HG02623 (cell line): ENCODE data around the gene SYP.
"Not testable (repeated sequence)": the region's sequence is repeated elsewhere in the genome, so short reads cannot be mapped to it uniquely, and the experiment has no call there.

Source experiments
- ATAC-seq: cut with Tn5 transposase; IDR thresholded peaks from one replicate; pipeline ENCODE4 v1.9.1; 2021; ENCODE audit warnings: moderate library complexity; ENCODE audit not compliant: unreplicated experiment

The SYP gene

GRCh38 chrX:49171752-49172279 lies 28.2 kb downstream of the SYP start, which contains the start of gene PLP2:
PLP2 (plus strand) TSS chrX:49171898; CDS start chrX:49172001, 103 bp downstream.
- ATAC-seq = peak; percentile 30

DNA sequence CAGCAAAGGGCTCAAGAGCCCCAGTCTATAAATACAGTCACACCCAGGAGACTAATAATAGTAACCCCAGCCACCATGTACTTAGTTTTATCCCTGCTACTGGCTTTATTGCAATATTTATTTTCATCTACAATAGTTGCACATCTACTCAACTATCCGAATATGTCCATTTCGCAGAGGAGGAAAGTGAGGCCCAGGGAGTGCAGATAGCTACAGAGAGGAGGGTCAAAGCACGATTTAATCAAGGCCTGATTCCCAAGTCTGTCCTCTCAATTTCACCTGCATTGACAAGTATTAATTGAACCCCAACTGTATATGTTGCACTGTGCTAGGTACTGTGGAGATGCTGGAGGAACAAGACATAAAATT lies 32.3 kb downstream of the SYP start:
- ATAC-seq = no peak

- no peak for ATAC-seq
Measured at GRCh38 chrX:49166914-49167739, 32.9 kb downstream of the SYP start.

- no peak for ATAC-seq
Measured at GRCh38 chrX:49165901-49166881, 33.8 kb downstream of the SYP start.

- no peak for ATAC-seq
Measured at GRCh38 chrX:49164589-49165360, 35.2 kb downstream of the SYP start.

DNA sequence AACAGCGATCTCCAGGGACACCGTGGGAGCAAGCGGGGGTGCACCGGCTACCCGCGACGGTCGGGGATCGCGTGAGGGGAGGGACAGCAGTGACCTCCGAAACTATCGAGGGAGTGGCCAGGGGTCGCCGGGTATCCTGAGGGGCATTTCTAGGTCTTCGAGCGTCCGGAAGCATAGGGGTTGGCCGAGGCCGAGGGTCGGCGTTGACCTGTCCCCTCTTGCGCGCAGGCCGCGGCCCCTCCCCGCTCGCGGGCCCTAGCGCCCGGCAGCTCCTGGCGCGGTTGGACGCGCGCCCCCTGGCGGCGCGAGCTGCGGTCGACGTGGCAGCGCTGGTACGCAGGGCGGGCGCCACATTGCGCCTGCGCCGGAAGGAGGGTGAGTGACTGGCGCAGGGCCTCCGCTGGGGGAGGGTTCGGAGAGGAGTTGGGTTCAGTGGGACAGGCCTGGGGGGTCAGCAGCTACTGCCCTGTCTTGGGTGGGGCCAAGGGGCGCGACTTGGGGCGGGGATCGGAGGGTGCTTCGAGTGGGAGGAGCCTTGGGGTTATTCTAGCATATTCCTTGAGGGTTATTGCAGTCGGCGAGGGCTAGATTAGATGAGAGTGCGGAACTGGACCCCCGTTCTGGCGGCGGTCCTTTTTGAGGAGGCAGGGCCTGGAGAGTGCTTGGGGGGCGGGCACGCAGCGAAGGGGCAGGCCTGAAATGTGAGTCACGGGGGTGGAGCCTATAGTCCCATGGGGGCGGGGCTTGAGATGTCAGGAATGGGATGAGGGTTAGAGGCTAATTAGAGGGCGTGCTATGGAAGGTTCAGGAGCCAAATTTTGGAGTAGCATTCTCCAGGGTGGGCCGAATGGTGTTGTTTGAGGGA lies 36.2 kb downstream of the SYP start:
- peak; percentile 48 for ATAC-seq

DNA sequence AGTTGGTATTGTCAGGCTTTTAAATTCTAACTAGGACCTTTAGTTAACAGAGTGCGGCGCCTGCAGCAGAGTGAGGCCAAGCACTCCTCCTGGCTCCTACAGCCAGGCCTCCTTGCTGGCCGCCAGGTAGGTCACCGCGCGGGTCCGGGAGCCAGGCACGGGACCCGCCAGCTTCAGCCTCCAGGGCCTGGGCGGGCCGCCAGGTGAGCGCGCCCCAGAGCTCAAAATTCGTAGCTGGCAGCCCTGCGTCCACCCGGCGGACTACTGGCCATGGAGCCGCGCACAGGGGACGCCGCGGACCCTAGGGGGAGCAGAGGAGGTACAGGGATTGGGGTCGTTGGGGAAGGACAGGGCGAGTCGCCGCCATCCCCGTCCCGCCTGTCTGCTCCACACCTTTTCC lies 37.4 kb downstream of the SYP start, which contains the start of gene MAGIX:
Gene MAGIX, plus strand, starts transcription at position 139 of the 400 bp plus-strand sequence. Its CDS starts 132 bp downstream, at position 271.
- no peak for ATAC-seq

DNA sequence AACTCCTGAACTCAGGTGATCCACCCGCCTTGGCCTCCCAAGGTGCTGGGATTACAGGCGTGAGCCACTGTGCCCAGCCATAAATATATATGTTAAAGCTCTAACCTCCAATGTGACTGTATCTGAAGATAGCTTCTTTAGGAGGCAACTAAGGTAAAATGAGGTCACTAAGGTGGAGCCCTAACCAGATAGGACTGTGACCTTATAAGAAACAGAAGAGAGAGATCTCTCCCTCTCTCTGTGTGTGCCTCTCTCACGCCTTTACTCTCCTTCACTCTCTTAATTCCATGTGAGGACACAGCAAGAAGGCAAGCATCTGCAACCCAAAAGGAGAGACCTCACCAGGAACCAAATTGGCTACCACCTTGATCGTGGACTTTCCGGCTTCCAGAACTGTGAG lies 38.4 kb downstream of the SYP start:
- ATAC-seq = no peak

DNA sequence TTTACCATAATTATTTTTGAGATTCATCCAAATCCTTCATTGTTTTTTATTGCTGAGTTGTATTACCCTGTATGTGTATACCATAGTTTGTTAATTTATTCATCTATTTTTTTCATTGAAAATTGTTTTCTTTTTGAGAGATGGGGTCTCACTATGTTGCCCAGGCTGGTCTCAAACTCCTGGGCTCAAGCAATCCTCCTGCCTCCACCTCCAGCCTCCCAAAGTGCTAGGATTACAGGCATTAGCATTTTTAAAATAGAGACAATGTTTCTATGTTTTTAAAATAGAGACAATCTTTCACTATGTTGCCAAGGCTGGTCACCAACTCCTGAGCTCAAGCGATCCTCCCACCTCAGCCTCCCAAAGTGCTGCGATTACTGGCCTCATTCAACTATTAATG lies 39.1 kb downstream of the SYP start:
- no peak for ATAC-seq

DNA sequence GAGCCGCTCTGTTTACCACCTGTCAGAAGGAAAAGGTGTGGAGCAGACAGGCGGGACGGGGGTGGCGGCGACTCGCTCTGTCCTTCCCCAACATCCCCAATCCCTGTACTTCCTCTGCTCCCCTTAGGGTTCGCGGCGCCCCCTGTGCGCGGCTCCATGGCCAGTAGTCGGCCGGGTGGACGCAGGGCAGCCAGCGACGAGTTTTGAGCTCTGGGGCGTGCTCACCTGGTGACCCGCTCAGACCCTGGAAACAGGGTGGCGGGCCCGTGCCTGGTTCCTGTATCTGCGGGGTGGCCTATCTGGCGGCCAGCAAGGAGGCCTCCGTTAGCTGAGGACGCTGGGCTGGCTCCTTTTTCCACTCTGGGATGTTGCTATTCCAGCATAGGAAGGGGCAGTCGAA lies 42.8 kb downstream of the SYP start:
- ATAC-seq = no peak

DNA sequence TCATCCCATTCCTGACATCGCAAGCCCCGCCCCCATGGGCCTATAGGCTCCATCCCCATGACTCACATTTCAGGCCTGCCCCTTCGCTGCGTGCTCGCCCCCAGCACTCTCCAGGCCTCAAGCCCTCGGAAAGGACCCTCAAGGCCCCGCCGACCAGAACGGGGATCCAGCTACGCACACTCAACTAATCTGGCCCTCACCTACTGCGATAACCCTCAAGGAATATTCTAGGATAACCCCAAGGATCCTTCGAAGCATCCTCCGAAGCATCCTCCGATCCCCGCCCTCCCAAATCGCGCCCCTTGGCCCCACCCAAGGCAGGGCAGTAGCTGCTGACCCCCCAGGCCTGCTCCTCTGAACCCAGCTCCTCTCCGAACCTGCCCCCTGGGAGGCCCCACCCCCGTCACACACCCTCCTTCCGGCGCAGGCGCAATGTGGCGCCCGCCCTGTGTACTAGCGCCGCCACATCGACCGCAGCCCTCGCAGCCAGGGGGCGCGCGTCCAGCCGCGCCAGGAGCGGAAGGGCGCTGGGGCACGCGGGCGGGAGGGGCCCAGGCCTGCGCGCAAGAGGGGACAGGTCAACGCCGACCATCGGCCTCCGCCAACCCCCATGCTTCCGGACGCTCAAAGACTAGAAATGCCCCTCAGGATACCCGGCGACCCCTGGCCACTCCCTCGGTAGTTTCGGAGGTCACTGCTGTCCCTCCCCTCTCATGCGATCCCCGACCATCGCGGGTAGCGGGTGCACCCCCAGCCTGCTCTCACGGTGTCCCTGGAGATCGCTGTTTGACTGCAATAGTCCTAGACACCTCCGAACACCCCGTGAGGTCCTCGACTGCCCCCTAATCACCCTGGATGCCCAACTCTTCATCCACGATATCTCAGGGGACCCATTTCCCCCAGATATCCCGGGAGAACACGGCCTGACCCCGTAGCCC lies 43.8 kb downstream of the SYP start:
- peak; percentile 78 for ATAC-seq

DNA sequence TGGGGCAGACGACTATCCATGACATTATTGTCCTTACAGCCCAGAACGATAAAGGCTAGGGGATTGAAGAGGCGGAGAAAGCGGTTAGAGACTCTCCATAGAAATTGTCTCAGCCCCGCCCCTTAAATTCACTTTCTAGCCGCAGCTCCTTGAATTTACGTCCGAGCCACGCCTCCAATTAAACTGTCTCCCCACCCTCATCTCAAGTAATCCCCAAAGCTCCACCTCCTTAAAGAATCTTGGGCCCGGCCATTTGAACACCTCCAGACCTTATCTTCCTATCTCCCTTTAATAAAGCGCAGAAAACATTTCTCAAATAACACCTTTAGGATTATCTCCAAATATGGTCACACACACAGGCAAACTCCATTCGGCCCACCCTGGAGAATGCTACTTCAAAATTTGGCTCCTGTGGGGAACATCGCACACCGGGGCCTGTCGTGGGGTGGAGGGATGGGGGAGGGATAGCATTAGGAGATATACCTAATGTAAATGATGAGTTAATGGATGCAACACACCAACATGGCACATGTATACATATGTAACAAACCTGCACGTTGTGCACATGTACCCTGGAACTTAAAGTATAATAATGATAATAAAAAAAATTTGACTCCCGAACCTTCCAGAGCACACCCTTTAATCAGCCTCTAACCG lies 44.6 kb downstream of the SYP start:
- ATAC-seq = no peak

DNA sequence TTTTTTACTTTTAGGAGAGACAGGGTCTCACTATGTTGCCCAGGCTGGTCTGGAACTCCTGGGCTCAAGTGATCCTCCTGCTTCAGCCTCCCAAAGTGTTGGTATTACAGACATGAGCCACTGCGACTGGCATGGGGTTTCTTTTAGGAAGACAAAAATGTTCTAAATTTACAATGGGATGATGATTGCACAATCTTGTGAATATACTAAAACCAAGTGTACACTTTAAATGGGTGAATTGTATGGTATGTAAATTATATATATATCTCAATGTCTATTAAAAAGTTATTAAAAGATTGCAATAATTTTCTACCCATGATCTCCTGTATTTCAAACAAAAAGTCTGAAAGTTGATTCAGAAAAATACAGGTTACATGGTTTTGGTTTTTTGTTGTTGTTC lies 46.5 kb downstream of the SYP start:
- ATAC-seq = no peak

- not testable (repeated sequence) for ATAC-seq
Measured at GRCh38 chrX:49149291-49149690, 50.7 kb downstream of the SYP start.

DNA sequence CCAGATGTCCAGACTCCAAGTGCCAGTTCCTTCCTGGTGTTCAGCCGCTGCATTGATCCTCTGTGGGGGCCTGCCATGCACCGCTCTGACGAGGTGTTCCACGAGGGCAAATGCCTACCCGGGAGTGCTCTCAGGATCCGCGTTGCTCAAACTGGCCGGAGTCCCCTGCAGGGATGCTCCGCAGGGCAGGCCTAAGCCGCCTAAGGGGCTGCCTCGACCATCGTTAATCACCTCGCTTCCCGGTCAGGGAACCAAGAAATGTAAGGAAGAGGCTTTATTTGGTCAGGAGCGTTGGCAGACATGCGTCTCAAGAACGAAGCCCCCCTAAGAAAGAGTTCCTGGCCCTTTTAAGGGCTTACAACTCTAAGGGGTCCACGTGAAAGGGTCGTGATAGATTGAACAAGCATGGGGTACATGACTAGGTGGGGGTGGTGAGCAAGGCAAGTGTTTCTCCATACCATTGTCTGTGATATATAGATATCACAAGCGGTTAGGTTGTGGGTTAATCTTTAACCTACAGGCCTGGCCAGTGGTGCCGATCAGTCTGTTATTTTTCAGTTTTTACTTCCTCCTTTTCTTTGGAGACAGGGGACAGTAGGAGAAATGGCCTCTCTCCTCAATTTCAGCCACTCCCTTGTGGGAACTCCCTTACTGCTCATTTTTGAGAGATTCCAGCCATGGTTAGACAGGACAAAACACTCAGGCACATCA lies 51.4 kb downstream of the SYP start:
- ATAC-seq = not testable (repeated sequence)

- no peak for ATAC-seq
Measured at GRCh38 chrX:49147936-49148335, 52.1 kb downstream of the SYP start.

- ATAC-seq = no peak
Measured at GRCh38 chrX:49147282-49147681, 52.7 kb downstream of the SYP start.
